Activated CD4-positive, alpha-beta memory T cell treated with anti-CD3 and anti-CD28 coated beads for 36 hours (primary cell): Measurements from ENCODE around the gene PIKFYVE. TPM values are rescaled to one million over a fixed set of nuclear protein-coding genes. Genes with fewer than 3 reads are reported as not detected.

Source experiments
- CTCF ChIA-PET: fragments of 350-600 bp; sonication (Branson Sonifier 250); formaldehyde crosslinking; loops from one replicate; lab custom pipeline; 2021; ENCODE audit warnings: antibody characterized with exemption, inconsistent platforms; lab: Charles Lee
- POLR2A ChIA-PET: fragments of 350-600 bp; sonication (Branson Sonifier 250); formaldehyde crosslinking; loops from one replicate; lab custom pipeline; 2021; ENCODE audit warnings: antibody characterized with exemption; lab: Charles Lee
- DNase-seq: peaks from one replicate; pipeline ENCODE4 v3.0.0-alpha.2; 2020
- H3K27ac Mint-ChIP-seq: one replicate; pipeline ENCODE4 v1.8.0; 2021; ENCODE audit warnings: mixed read lengths
- H3K27me3 Mint-ChIP-seq: one replicate; pipeline ENCODE4 v1.8.0; 2021; ENCODE audit warnings: mixed read lengths
- H3K36me3 Mint-ChIP-seq: one replicate; pipeline ENCODE4 v1.8.0; 2021; ENCODE audit warnings: mixed read lengths
- H3K4me1 Mint-ChIP-seq: one replicate; pipeline ENCODE4 v1.8.0; 2021; ENCODE audit warnings: low read depth, mixed read lengths
- H3K4me3 Mint-ChIP-seq: one replicate; pipeline ENCODE4 v1.8.0; 2021; ENCODE audit warnings: mild to moderate bottlenecking, mixed read lengths
- H3K9me3 Mint-ChIP-seq: one replicate; pipeline ENCODE4 v1.8.0; 2021; ENCODE audit warnings: mixed read lengths
- intact Hi-C: fragments of 100-400 bp; cut with micrococcal nuclease; formaldehyde crosslinking; loops from one replicate; pipeline ENCODE4 v1.15.1; 2023
- total RNA-seq, 2 experiments: library from RNA; stranded (reverse); gene quantifications; one replicate each; pipeline ENCODE4 v1.2.3, GENCODE V29; 2021

The PIKFYVE gene
- total RNA-seq, 2 experiments from 2014 or later, result 22.4 to 23.7 TPM

DNA sequence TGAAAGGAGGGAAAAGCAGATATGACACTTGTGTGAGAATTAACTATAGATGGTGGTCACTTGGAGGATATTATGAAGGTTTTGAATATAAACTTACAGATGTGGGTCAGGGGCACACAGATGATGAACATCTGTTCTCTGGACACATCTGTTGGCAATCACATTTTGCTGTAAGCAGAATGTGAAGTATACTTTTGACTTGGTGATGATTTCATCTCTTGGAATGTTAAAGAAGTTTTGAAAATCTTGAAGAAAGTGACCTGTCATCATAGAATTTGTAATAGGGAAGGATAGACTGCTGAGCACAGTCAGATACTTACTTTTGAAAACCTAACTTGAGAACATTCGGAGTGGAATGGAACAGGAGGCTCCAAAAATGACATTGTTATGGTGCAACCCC lies 40.2 kb downstream of the PIKFYVE start:
- Mint-ChIP-seq H3K4me3 (no peak overlapping the region), H3K27me3 (no peaks in the 10 kb centered on the region), H3K36me3 (peaks cover 36% of the 10 kb centered on the region), H3K9me3 (no peaks in the 10 kb centered on the region), H3K4me1 (peaks cover 8% of the 10 kb centered on the region), H3K27ac (no peak overlapping the region)
- ChIA-PET CTCF (no interaction called here), POLR2A (no interaction called here)
- DNase-seq, result no peak
- intact Hi-C loops, result no loop called here

DNA sequence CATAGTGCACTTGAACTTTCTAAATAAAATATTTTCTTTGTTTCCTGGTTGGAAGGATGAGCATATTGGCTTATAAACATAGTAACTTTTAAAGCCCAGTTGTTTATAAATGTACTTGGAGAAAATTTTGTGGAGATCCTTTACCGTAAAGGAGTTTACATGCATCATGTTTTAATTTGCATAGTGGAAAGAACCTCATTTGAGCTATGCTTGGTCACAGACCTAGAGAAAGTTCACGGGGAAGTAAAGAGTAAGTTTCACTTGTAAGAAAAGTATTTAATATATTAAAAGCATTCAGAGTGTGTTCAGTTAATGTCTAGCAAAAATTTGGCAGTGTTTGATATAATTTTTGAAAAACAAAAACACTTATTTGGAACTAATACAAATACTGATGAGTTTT lies 45.3 kb downstream of the PIKFYVE start:
- Mint-ChIP-seq H3K4me3 (no peak overlapping the region), H3K9me3 (no peaks in the 10 kb centered on the region), H3K27me3 (no peaks in the 10 kb centered on the region), H3K27ac (no peak overlapping the region), H3K36me3 (peaks cover 27% of the 10 kb centered on the region), H3K4me1 (peaks cover 21% of the 10 kb centered on the region)
- CTCF ChIA-PET, result interaction anchor here (0.9 to 1.5 kb wide), 2 partner anchors 45 to 57 kb away, joined by 5 to 6 read pairs; partner anchors contain the start of gene PIKFYVE
- intact Hi-C loops, result no loop called here
- no peak for DNase-seq
- POLR2A ChIA-PET, result no interaction called here

DNA sequence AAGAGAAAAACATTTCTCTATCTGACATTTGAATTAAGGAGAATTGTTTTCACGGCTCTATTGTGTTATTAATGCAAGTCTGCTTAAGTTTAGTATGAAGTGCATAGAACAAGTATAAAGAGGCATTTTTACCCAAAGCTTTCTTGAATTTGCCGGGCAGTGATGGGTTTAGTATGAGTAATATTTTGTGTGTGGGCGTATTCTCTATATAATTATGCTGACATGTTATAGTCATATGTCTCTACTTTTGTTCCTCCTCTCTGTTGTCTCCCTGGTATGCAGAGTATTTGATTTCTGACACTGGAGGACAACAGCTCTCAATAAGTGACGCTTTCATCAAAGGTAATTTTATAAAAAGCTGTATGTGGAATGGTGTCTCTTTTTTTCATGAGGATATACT lies 45.9 kb downstream of the PIKFYVE start:
- intact Hi-C loops, result loop anchor here (1.0 to 2.0 kb wide), 2 partner anchors 46 to 57 kb away; partner anchors contain the start of genes IDH1 and PIKFYVE
- POLR2A ChIA-PET, result no interaction called here

DNA sequence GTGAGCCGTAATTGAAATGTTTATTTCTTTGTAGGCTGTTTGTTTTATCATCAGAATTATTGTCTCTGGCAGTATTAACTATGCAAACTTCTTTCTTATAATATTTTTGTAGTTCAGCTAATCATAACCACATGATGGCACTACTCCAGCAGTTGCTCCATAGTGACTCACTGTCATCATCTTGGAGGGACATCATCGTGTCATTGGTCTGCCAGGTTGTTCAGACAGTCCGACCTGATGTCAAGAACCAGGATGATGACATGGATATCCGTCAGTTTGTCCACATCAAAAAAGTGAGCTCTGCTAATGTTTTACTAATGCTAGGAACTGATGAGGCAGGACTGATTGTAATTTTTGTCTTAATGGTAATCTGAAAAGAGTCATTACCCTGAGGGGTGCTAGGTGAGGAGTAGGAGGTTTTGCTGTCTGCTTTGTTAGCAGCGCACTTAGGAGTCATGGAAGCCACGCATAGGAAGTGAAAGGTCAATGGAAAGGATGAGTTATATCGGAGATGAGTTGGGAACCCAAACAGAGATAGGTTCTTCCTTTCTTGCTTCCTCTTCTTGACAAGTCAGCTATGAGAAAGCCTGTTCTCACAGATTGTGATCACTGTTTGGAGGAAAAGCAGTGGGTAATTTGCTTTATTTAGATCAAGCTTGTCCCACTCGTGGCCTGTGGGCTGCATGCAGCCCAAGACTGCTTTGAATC lies 49.2 kb downstream of the PIKFYVE start:
- CTCF ChIA-PET, result interaction anchor here (0.7 kb wide), 1 partner anchor 72 kb away, joined by 3 read pairs; no protein-coding TSS in a partner anchor
- POLR2A ChIA-PET, result interaction anchor here (0.9 kb wide), 1 partner anchor 14 kb away, joined by 4 read pairs; no protein-coding TSS in a partner anchor
- H3K27me3 Mint-ChIP-seq, result no peaks in the 10 kb centered on the region
- peaks cover 38% of the 10 kb centered on the region for H3K36me3 Mint-ChIP-seq
- H3K4me1 Mint-ChIP-seq, result peaks cover 26% of the 10 kb centered on the region
- DNase-seq, result no peak
- no peak overlapping the region for H3K4me3 Mint-ChIP-seq
- H3K27ac Mint-ChIP-seq, result peak overlapping the region; percentile 60
- H3K9me3 Mint-ChIP-seq, result no peaks in the 10 kb centered on the region
- intact Hi-C loops, result no loop called here

More for the DNA sequence above, 45.9 kb downstream of the PIKFYVE start:
- CTCF ChIA-PET, result interaction anchor here (1.5 kb wide), 1 partner anchor 58 kb away, joined by 5 read pairs; no protein-coding TSS in a partner anchor
- Mint-ChIP-seq H3K27me3 (no peaks in the 10 kb centered on the region), H3K4me1 (peaks cover 21% of the 10 kb centered on the region), H3K9me3 (no peaks in the 10 kb centered on the region), H3K27ac (peak overlapping the region; percentile 21), H3K36me3 (peaks cover 29% of the 10 kb centered on the region), H3K4me3 (no peak overlapping the region)
- DNase-seq, result no peak

DNA sequence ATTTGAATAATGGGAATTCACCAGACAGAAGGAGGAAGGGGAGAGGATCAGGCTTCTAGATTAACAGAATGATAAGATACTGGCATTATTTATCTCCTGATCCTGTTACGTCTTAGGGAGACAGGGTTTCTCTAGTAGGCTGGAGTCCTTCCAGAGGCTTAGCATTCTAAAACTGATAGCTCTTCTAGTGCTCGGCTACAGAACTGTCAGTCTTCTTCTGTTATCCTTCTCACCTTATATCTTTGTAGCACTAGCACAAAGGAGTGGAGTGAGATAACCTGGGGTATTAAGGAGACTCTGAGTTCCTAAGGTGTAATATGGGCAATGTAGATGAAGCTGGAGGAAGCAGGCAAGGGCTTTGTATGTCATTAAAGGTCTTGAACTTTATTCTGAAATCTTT lies 52.1 kb downstream of the PIKFYVE start:
- ChIA-PET POLR2A (no interaction called here), CTCF (no interaction called here)
- no peaks in the 10 kb centered on the region for H3K27me3 Mint-ChIP-seq
- peaks cover 9% of the 10 kb centered on the region for H3K4me1 Mint-ChIP-seq
- peaks cover 34% of the 10 kb centered on the region for H3K36me3 Mint-ChIP-seq
- H3K27ac Mint-ChIP-seq, result no peak overlapping the region
- H3K9me3 Mint-ChIP-seq, result no peaks in the 10 kb centered on the region
- H3K4me3 Mint-ChIP-seq, result no peak overlapping the region
- DNase-seq, result no peak
- intact Hi-C loops, result no loop called here

DNA sequence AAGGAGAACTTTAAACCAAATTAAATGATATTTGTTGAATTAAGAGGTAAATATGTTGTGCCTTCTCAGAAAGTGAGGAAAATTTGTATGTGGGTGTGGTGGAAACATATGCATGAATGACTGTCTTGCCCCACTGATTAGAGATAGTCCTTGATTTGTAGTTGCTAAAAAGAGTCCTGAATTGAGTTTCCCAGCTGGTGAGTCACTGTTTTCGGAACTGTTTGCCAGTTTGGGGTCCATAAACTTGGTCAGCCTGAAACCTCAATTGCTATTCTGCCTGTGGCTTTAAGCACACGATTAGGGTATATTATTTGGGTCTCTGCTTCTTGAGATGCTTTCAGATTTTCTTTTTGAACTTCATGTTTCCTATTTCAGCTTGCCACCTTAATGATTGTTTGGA lies 53.3 kb downstream of the PIKFYVE start:
- peaks cover 9% of the 10 kb centered on the region for H3K4me1 Mint-ChIP-seq
- H3K4me3 Mint-ChIP-seq, result no peak overlapping the region
- POLR2A ChIA-PET, result no interaction called here
- no peaks in the 10 kb centered on the region for H3K27me3 Mint-ChIP-seq
- no peak overlapping the region for H3K27ac Mint-ChIP-seq
- CTCF ChIA-PET, result no interaction called here
- no peaks in the 10 kb centered on the region for H3K9me3 Mint-ChIP-seq
- no peak for DNase-seq
- intact Hi-C loops, result no loop called here
- H3K36me3 Mint-ChIP-seq, result peaks cover 40% of the 10 kb centered on the region

DNA sequence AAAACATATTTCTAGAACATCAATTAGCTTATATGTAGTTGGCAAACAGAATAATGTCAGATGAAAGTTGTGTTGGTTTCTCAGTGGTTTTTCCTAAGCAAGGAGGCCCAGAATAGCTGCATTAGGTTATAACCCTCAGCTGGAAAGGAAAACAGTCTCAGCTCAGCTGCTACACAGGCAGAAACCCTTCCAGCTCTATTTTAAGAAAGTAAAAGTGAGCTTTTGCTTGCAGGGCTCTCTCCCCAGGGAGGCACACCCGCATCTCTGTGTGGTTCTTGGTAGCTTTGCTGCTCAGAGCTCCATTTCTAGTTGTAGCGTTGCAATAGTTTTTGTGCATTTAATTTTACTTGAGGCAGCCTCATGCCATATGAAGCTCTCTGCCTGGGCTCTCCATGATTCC lies 54.6 kb downstream of the PIKFYVE start:
- CTCF ChIA-PET, result interaction anchor here (0.5 kb wide), 1 partner anchor 231 kb away, joined by 5 read pairs; no protein-coding TSS in a partner anchor
- peaks cover 7% of the 10 kb centered on the region for H3K4me1 Mint-ChIP-seq
- H3K4me3 Mint-ChIP-seq, result no peak overlapping the region
- intact Hi-C loops, result no loop called here
- no peaks in the 10 kb centered on the region for H3K9me3 Mint-ChIP-seq
- DNase-seq, result no peak
- H3K27me3 Mint-ChIP-seq, result no peaks in the 10 kb centered on the region
- no peak overlapping the region for H3K27ac Mint-ChIP-seq
- POLR2A ChIA-PET, result interaction anchor here (0.6 kb wide), 1 partner anchor 40 kb away, joined by 3 read pairs; no protein-coding TSS in a partner anchor
- H3K36me3 Mint-ChIP-seq, result peaks cover 41% of the 10 kb centered on the region

DNA sequence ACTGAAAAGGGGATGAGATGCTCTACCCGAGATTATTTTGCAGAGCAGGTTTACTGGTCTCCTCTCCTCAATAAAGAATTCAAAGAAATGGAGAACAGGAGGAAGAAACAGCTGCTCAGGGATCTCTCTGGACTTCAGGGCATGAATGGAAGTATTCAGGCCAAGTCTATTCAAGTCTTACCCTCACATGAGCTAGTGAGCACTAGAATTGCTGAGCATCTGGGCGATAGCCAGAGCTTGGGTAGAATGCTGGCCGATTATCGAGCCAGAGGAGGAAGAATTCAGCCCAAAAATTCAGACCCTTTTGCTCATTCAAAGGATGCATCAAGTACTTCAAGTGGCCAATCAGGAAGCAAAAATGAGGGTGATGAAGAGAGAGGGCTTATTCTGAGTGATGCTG lies 60.0 kb downstream of the PIKFYVE start:
- Mint-ChIP-seq H3K27ac (no peak overlapping the region), H3K4me1 (peaks cover 2% of the 10 kb centered on the region), H3K9me3 (no peaks in the 10 kb centered on the region), H3K36me3 (peaks cover 41% of the 10 kb centered on the region), H3K27me3 (no peaks in the 10 kb centered on the region), H3K4me3 (no peak overlapping the region)
- ChIA-PET CTCF (no interaction called here), POLR2A (no interaction called here)
- intact Hi-C loops, result no loop called here
- no peak for DNase-seq

DNA sequence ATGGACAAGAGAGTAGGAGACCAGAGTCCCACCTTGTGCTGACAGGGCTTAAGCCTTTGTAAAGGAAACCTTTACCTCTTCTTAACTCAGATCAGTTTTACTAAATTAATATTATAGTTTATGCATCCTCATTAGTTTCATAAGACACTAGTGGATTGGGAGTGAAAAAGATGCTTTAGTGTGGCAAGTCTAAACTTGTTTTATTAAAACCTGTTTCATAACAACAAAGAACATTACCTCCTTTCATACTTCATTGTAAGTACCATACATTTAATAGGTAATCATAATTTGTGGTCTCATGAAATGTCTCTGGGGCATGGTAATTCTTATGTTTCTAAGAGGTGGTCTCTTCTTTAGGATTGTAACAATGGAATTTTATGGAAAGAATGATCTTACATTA lies 63.4 kb downstream of the PIKFYVE start:
- Mint-ChIP-seq H3K36me3 (peaks cover 32% of the 10 kb centered on the region), H3K27me3 (no peaks in the 10 kb centered on the region), H3K4me1 (no peaks in the 10 kb centered on the region), H3K9me3 (no peaks in the 10 kb centered on the region), H3K4me3 (no peak overlapping the region), H3K27ac (no peak overlapping the region)
- intact Hi-C loops, result no loop called here
- DNase-seq, result no peak
- POLR2A ChIA-PET, result no interaction called here
- CTCF ChIA-PET, result no interaction called here

DNA sequence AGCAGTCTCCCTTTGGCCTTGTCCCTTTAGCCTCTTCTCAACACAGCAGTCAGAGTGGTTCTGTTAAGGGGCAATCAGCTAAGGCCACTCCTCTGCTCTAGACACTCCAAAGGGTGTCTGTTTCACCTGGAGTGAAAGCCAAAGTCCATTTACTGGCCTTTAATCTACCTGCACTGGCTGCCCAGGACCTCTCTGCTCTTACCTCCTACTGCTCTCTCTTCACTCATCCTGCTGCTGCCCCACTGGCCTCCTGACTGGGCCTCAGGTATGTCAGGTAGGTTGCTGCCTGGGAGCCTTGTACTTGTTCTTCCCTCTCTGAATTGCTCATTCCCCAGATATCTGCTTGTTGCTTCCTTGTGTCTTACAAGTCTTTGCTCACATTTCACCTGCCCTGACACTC lies 68.2 kb downstream of the PIKFYVE start:
- Mint-ChIP-seq H3K27ac (no peak overlapping the region), H3K36me3 (peaks cover 24% of the 10 kb centered on the region), H3K4me3 (no peak overlapping the region), H3K27me3 (no peaks in the 10 kb centered on the region), H3K4me1 (no peaks in the 10 kb centered on the region), H3K9me3 (no peaks in the 10 kb centered on the region)
- POLR2A ChIA-PET, result no interaction called here
- no peak for DNase-seq
- intact Hi-C loops, result no loop called here
- CTCF ChIA-PET, result no interaction called here

DNA sequence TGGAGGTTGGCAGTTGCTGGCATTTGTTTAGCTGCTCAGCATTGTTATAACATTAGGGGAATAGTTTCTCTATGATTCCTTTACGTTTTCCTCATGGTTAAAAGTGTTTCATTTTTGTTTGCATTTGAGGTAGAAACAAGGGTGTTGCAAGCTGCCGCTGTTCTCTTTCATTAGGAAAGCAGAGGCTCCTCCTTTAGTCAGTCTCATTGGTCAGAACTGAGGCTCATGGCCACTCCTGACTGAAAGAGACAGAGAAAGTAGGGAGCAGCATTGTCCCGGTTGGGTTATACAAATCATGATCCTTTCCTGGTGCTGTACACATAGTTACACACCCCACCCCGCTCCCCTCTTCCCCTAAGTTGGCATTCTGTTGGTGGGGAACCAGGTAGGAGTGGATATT lies 80.7 kb downstream of the PIKFYVE start:
- no peaks in the 10 kb centered on the region for H3K27me3 Mint-ChIP-seq
- intact Hi-C loops, result no loop called here
- no peaks in the 10 kb centered on the region for H3K9me3 Mint-ChIP-seq
- H3K36me3 Mint-ChIP-seq, result peaks cover 31% of the 10 kb centered on the region
- POLR2A ChIA-PET, result no interaction called here
- no peaks in the 10 kb centered on the region for H3K4me1 Mint-ChIP-seq
- CTCF ChIA-PET, result interaction anchor here (1.2 kb wide), 1 partner anchor 171 kb away, joined by 4 read pairs; no protein-coding TSS in a partner anchor
- DNase-seq, result no peak
- no peak overlapping the region for H3K4me3 Mint-ChIP-seq
- no peak overlapping the region for H3K27ac Mint-ChIP-seq

DNA sequence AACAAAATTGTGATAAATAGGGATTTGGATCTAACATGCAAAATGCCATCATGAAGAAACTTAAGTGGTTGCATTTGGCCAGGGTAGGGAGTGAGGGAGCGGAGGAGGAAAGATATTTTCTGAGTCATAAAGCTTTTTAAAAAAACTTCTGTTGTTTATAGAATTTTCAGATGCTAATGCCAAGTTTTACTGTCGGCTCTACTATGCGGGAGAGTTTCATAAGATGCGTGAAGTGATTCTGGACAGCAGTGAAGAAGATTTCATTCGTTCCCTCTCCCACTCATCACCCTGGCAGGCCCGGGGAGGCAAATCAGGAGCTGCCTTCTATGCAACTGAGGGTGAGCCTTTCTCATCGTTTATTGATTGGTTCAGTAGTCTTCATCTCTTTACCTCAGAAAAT lies 84.6 kb downstream of the PIKFYVE start:
- ChIA-PET POLR2A (no interaction called here), CTCF (no interaction called here)
- Mint-ChIP-seq H3K36me3 (peaks cover 35% of the 10 kb centered on the region), H3K27ac (no peak overlapping the region), H3K4me3 (no peak overlapping the region), H3K27me3 (no peaks in the 10 kb centered on the region), H3K4me1 (no peaks in the 10 kb centered on the region), H3K9me3 (no peaks in the 10 kb centered on the region)
- intact Hi-C loops, result no loop called here
- DNase-seq, result no peak
